HepG2 (cell line): ENCODE data around the gene GMPPA. TPM values are rescaled to one million over a fixed set of nuclear protein-coding genes. Genes with fewer than 3 reads are reported as not detected.

ENCODE experiments used
- CENPBD1 ChIP-seq: sonication (generic); formaldehyde crosslinking; IDR thresholded peaks from 2 replicates; pipeline ENCODE4 v1.8.0; 2022; ENCODE audit warnings: missing genetic modification reagents, low read depth, mild to moderate bottlenecking, borderline replicate concordance
- HDAC2 ChIP-seq: sonication (generic); formaldehyde crosslinking; IDR thresholded peaks from 2 replicates; pipeline ENCODE4 v1.4.0; 2020; ENCODE audit warnings: missing genetic modification reagents
- KDM5B ChIP-seq: sonication (generic); formaldehyde crosslinking; IDR thresholded peaks from 2 replicates; pipeline ENCODE4 v1.4.0; 2020; ENCODE audit warnings: missing genetic modification reagents, mild to moderate bottlenecking, borderline replicate concordance
- KLF11 ChIP-seq: IDR thresholded peaks from 2 replicates; pipeline ENCODE4 v1.6.1; 2016; ENCODE audit warnings: missing compliant biosample characterization
- NR1H2 ChIP-seq: sonication (generic); formaldehyde crosslinking; IDR thresholded peaks from 2 replicates; pipeline ENCODE4 v1.8.1; 2022; ENCODE audit warnings: low read depth, missing genetic modification reagents, borderline replicate concordance
- NRL ChIP-seq: sonication (generic); formaldehyde crosslinking; IDR thresholded peaks from 2 replicates; pipeline ENCODE4 v1.5.0; 2020; ENCODE audit warnings: missing genetic modification reagents, mild to moderate bottlenecking, moderate library complexity, borderline replicate concordance
- PPARG ChIP-seq: conservative IDR thresholded peaks from 2 replicates; pipeline ENCODE4 v1.6.1; 2016; ENCODE audit warnings: missing biosample characterization, missing genetic modification reagents
- RARG ChIP-seq: sonication (generic); formaldehyde crosslinking; IDR thresholded peaks from 2 replicates; pipeline ENCODE4 v1.4.0; 2020; ENCODE audit warnings: low read depth, mild to moderate bottlenecking, missing genetic modification reagents
- REPIN1 ChIP-seq: sonication (generic); formaldehyde crosslinking; IDR thresholded peaks from 2 replicates; pipeline ENCODE4 v1.8.0; 2022; ENCODE audit warnings: missing genetic modification reagents, low read depth, mild to moderate bottlenecking, borderline replicate concordance
- ZBTB42 ChIP-seq: sonication (generic); formaldehyde crosslinking; IDR thresholded peaks from 2 replicates; pipeline ENCODE4 v1.5.0; 2020; ENCODE audit warnings: mild to moderate bottlenecking, missing genetic modification reagents
- ZFP37 ChIP-seq: sonication (generic); formaldehyde crosslinking; IDR thresholded peaks from 2 replicates; pipeline ENCODE4 v1.4.0; 2020; ENCODE audit warnings: missing genetic modification reagents, borderline replicate concordance
- ZGPAT ChIP-seq: IDR thresholded peaks from 2 replicates; pipeline ENCODE4 v1.6.1; 2016; ENCODE audit warnings: mild to moderate bottlenecking
- ZHX2 ChIP-seq, 2 experiments: sonication (generic) in 1 of 2; formaldehyde crosslinking in 1 of 2; IDR thresholded peaks; 2 replicates each; pipeline versions ENCODE4 v1.6.1 to v1.9.0; 2014 to 2022; ENCODE audit warnings: antibody characterized with exemption in 1 of 2, borderline replicate concordance in 1 of 2, inconsistent platforms in 1 of 2, low read depth in 1 of 2, missing genetic modification reagents in 1 of 2
- ZNF136 ChIP-seq: sonication (generic); formaldehyde crosslinking; IDR thresholded peaks from 2 replicates; pipeline ENCODE4 v1.8.1; 2022; ENCODE audit warnings: low read depth, mild to moderate bottlenecking, moderate library complexity, missing genetic modification reagents
- ZNF44 ChIP-seq: sonication (generic); formaldehyde crosslinking; IDR thresholded peaks from 2 replicates; pipeline ENCODE4 v1.5.1; 2020; ENCODE audit warnings: mild to moderate bottlenecking, missing genetic modification reagents
- ZNF780A ChIP-seq: sonication (generic); formaldehyde crosslinking; IDR thresholded peaks from 2 replicates; pipeline ENCODE4 v1.8.0; 2022; ENCODE audit warnings: mild to moderate bottlenecking, missing genetic modification reagents, moderate library complexity
- polyA plus RNA-seq, 8 experiments: library from polyadenylated mRNA; depleted of rRNA in 3 of 8; stranded (reverse) in 7 of 8; unstranded in 1 of 8; fragments of >200 nt; fragmentation: Illumina TruSeq in 4 of 8; extraction: Trizol in 4 of 8; gene quantifications; 2 replicates each; pipeline versions ENCODE4 v1.2.1 to v1.2.3, GENCODE V29; 2011 to 2016; ENCODE audit warnings: low read depth in 4 of 8, missing spikeins in 1 of 8, mixed read lengths in 1 of 8; ENCODE audit not compliant: insufficient read depth in 1 of 8
- total RNA-seq, 5 experiments: library from RNA; depleted of rRNA; stranded (reverse); fragments of >200 nt; fragmentation: Illumina TruSeq; extraction: Trizol; gene quantifications; 2 replicates each; pipeline ENCODE4 v1.2.3, GENCODE V29; 2016; ENCODE audit warnings: low read depth in 1 of 5
- TF ChIP-seq, protein P1 (sequence below): IDR thresholded peaks from 2 replicates; pipeline ENCODE4 v1.6.1; 2016; ENCODE audit warnings: low read depth
- TF ChIP-seq, protein P2 (sequence below): fragments of 450-650 bp; IDR thresholded peaks from 2 replicates; pipeline ENCODE4 v1.6.1; 2016

Gene GMPPA
- total and polyA plus RNA-seq, 2 of the 13 experiments (the other 11 are each of a cell fraction or from before 2014, with no cell fraction given), result 81.1 to 106 TPM

DNA sequence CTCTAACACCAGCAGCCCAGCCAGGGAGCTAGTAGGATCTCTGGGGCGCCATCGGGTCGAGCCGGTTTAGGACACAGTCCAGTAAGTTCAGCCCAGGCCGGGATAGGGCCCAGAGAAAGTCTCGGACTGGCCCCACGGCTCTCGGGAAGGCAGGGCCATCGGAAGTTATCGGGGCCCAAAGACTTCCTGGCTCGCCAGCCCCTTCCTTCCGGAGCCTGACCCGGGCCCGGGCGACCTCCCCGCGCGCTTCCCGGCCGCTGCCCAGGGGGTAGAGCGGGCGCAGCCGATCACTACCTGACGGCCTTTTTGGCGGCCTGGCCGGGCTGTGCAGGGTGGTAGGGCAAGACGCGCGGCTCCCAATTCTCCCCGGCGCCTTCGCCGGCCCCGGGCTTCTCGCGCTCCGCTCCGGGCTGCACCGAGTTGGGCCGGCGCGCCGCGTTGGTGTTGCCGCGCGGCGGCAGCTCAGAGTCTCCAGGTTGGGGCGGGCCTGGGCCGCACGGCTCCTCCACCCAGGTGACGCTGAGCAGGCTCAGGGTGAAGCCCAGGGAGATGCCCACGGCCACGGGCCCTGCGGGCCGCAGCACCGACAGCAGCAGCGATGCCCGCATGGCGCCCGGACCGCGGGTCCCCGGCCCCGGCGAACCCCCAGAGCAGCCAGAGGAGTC lies 44.4 kb downstream of the GMPPA start (continued):
- TF ChIP-seq KDM5B (CRISPR knock-in tag), result no peak; the same call in 1 of the 2 replicates
- TF ChIP-seq KLF11 (CRISPR knock-in tag), result no peak
- no peak for TF ChIP-seq REPIN1 (CRISPR knock-in tag)
- no peak for TF ChIP-seq ZHX2 (IDR thresholded peaks at IDR 0.05; ENCODE audit: low read depth)
- TF ChIP-seq ZHX2 (CRISPR knock-in tag; IDR thresholded peaks at IDR 0.05; ENCODE audit: borderline replicate concordance), result no peak
- TF ChIP-seq, protein P1, sequence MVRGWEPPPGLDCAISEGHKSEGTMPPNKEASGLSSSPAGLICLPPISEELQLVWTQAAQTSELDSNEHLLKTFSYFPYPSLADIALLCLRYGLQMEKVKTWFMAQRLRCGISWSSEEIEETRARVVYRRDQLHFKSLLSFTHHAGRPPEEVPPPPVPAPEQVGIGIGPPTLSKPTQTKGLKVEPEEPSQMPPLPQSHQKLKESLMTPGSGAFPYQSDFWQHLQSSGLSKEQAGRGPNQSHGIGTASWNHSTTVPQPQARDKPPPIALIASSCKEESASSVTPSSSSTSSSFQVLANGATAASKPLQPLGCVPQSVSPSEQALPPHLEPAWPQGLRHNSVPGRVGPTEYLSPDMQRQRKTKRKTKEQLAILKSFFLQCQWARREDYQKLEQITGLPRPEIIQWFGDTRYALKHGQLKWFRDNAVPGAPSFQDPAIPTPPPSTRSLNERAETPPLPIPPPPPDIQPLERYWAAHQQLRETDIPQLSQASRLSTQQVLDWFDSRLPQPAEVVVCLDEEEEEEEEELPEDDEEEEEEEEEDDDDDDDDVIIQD (CRISPR knock-in tag), result no peak
- TF ChIP-seq CENPBD1 (CRISPR knock-in tag), result no peak
- 0 out of 2 replicates have a peak, but pooled peaks have one; percentile 35 for TF ChIP-seq PPARG
- no peak for TF ChIP-seq ZFP37 (CRISPR knock-in tag)
- no peak for TF ChIP-seq NRL (CRISPR knock-in tag)
- no peak for TF ChIP-seq ZGPAT (CRISPR knock-in tag)
- no peak for TF ChIP-seq ZNF44 (CRISPR knock-in tag)
- peak; percentile 50 for TF ChIP-seq HDAC2 (CRISPR knock-in tag)
- TF ChIP-seq NR1H2, result no peak
- 0 out of 2 replicates have a peak, but pooled peaks have one; percentile 0 for TF ChIP-seq ZBTB42 (CRISPR knock-in tag)
- TF ChIP-seq RARG (CRISPR knock-in tag), result no peak; the same call in 1 of the 2 replicates
- no peak for TF ChIP-seq ZNF780A (CRISPR knock-in tag)
- TF ChIP-seq, protein P2, sequence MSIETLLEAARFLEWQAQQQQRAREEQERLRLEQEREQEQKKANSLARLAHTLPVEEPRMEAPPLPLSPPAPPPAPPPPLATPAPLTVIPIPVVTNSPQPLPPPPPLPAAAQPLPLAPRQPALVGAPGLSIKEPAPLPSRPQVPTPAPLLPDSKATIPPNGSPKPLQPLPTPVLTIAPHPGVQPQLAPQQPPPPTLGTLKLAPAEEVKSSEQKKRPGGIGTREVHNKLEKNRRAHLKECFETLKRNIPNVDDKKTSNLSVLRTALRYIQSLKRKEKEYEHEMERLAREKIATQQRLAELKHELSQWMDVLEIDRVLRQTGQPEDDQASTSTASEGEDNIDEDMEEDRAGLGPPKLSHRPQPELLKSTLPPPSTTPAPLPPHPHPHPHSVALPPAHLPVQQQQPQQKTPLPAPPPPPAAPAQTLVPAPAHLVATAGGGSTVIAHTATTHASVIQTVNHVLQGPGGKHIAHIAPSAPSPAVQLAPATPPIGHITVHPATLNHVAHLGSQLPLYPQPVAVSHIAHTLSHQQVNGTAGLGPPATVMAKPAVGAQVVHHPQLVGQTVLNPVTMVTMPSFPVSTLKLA, result no peak
- no peak for TF ChIP-seq ZNF136 (CRISPR knock-in tag)
